ENCODE results near the gene KLHL36.
"Not testable (repeated sequence)": the region's sequence is repeated elsewhere in the genome, so short reads cannot be mapped to it uniquely, and the experiment has no call there.

KLHL36 gene

DNA sequence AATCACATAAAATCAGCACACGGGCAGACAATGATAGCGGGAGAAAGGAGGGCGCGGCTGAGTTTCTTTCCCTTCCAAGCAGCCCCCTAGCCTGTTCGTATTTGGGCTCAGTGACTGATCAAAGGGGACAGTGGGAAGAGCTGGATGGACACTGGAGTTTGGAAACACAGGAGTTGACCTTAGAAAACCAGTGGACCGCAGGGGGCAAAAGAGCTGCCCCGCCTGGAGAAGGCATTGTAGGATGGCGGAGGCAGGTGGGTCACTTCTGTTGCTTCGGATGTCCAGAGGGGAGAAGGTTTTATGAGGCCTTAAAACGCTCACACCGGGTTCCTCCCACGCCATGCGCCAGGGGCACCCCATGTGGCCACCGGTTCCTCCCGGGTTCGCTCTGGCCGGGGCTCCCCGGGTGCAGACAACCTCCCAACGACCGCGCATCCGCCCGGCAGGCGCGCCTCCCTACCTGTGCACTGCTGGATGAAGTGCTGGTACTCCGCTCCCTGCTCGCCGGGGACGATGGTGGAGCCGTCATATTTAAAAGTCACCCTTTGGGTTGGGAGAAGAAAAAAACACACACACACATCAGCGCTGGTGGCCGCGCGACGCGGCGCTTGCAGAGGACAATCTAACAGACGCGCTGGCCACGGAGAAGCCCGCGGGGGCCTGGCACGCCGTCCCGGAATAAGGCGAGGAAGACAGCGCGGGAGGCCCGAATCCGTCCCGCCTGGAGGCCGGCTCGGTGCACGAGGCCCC lies 31.1 kb upstream of the KLHL36 start:
- no peak for FAIRE-seq

- FAIRE-seq: no peak
Measured at GRCh38 chr16:84617791-84618580, 30.3 kb upstream of the KLHL36 start, which contains the start of gene COTL1. TSS of gene COTL1 (minus strand) at chr16:84618078. CDS start at chr16:84617914, 164 bp downstream.

DNA sequence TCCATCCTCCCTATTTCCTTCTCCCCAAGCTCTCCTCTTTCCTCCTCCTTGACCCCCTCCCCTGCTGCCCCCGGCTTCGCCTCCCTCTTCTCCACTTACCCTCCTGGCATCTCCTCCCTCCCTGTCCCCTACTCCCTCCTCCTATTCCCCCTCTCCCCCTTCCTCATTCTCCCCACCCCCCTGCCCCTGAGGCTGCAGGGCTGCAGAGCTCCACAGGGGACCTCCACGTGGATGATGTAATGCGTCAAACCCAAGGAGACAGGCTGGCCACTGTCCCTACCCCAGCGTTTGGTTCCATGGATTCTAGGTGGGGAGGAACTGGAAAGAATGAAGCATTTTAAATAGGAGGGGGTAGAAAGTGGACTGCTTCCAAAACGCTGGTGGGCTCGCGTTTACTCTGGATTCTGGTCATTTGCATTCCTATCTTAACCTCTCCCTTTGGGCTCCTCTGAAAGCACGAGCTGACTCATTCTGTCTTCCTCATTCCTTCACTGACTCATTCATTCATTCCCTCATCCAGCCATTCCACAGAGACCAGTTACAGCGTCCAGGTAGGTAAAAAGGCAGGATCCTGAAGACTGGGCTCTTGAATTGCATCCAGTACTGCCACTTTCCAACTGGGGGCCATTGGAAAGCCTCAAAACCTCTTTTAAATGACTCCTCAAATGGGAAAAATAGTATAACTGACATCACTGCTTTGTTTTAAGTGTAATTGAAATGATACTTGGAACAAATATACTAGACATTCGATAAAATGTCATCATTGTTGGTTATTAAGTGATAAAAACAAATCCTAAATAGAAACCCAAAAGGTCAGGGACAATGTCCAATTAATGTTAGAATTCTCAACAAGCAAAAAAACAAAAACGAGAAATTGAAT lies 29.5 kb upstream of the KLHL36 start:
- FAIRE-seq: no peak

DNA sequence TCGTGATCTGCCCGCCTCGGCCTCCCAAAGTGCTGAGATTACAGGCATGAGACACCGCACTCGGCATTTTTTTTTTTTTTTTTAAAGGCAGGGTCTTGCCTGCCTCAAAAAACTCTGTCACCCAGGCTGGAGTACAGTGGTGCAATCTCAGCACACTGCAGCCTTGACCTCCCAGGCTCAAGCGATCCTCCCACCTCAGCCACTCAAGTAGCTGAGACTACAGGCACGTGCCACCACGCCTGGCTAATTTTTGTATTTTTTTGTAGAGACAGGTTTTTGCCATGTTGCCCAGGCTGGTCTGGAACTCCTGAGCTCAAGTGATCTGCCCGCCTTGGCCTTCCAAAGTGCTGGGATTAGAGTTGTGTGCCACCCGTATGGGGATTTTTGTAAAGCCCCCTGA lies 27.4 kb upstream of the KLHL36 start:
- FAIRE-seq: not testable (repeated sequence)

GRCh38 chr16:84625556-84625955 lies 22.8 kb upstream of the KLHL36 start:
- FAIRE-seq: no peak

DNA sequence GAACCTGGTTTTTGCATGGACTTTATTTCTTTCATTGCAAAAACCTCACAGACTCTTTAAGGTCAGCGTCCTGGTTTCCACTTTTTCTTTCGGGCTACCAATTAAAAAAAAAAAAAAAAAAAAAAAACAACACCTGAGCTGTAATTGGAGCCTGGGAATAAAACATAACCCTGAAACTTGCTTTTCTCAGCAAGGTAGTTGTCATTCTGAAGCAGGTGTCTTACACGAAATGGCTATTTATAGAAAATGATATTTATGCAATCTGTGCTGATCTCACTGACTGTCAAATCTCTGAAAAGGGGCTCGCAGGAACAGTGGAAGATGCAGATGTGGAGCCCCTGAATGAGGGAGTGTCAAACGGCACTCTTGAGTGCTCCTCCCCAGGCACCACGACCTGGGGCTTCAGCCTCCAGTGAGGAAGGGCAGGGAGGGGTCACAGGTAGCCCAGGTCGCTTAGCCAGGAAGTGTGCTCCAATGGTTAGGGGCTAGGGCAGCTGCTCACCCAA lies 20.0 kb upstream of the KLHL36 start:
- FAIRE-seq: no peak

GRCh38 chr16:84629580-84629979 lies 18.7 kb upstream of the KLHL36 start:
- FAIRE-seq: no peak

DNA sequence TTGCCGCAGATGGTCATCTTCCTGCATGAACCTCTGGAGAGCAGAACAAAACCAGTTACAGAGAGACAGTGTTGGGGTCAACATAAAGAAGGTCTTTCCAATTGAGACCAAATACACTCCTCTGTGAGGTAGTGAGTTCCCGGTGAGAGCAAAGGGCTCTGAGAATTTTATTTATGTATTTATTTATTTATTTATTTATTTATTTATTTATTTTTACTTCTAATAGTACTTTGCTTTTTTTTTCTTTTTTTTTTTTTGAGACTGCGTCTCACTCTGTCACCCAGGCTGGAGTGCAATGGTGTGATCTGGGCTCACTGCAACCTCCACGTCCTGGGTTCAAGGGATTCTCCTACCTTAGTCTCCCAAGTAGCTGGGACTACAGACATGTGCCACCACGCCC lies 18.3 kb upstream of the KLHL36 start:
- no peak for FAIRE-seq

- FAIRE-seq: no peak
Measured at GRCh38 chr16:84630446-84631152, 17.7 kb upstream of the KLHL36 start.

DNA sequence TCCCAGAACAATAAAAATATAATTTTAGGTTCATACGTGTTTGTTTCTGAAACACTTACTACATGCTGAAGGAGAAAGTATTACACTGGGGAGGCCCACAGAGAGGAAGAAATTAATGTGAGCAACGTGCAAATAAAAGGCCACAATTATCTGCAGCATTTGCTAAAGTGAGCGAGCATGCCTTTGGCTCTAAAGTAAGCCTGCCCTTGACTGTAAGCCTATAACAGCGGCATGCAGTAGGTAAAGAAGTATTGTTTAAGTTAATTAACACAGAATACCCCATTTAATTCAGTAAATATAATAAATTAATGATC lies 17.2 kb upstream of the KLHL36 start:
- no peak for FAIRE-seq

DNA sequence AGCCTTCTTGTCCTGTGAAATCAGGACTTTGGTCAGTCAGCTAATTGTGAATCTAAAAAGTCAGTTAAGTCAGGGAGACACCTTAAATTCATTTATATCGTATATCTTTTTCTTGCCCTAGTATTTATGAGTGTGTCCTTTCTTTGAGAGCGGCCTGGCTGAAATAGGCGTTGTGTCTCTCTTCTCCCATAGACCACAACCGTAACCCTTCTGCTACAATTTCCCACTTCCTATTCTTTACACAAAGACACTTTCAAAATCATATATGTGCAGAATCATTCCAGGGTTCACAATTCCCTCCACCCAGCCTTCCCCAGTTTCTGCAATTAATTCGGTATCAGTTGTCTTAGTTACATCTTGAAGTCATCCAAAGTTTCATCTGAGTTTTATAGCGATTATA lies 16.4 kb upstream of the KLHL36 start:
- FAIRE-seq: no peak

DNA sequence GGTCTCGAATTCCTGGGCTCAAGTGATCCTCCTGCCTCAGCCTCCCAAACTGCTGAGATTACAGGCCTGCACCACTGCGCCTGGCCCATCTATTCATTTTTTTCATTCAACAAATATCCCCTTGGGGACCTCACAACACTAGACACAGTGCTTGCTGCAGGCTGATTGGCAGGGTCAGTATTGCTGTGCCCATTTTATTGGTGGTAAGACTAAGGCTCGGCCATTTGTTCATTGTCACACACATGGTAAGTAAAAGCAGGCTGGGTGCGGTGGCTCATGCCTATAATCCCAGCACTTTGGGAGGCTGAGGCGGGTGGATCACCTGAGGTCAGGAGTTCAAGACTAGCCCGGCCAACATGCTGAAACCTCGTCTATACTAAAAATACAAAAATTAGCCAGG lies 15.4 kb upstream of the KLHL36 start:
- not testable (repeated sequence) for FAIRE-seq

DNA sequence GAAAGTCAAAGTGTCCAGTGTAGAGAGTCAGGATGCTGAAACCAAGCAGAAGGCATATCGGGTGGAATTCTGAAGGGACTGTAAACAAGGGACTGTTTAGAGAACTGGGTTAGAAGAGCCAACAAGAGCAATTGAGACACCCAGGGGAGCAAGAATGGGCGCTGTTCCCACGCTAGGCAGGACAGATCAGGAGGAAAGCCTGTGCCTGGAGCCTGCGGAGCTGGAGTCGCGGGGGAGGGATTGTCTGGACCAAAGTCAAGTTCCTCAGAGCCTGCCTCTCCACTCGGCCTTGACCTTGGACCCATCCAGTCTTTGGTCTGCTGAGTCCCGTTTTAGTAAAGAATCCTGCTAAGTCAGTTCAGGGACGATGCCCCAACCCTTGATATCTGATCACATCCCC lies 14.7 kb upstream of the KLHL36 start:
- FAIRE-seq: no peak

DNA sequence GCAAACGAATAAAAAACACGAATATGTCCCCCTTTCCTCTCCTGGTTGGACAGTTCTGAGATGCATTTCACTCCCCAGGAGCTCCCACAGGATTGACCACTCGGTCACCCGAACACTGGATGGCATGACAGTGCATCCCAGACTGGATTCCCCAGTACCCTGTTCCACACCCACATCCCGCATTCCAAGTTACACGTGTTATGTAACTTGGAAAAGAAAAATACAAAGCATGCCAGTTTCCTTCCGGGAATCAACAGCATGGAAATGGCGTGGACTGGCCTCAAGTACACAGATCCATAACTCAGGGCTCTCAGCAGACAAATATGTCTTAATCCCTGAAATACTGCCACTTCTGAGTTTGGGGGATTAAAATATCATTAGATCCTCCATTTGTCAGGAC lies 12.6 kb upstream of the KLHL36 start:
- no peak for FAIRE-seq

GRCh38 chr16:84637709-84638108 lies 10.6 kb upstream of the KLHL36 start:
- no peak for FAIRE-seq

DNA sequence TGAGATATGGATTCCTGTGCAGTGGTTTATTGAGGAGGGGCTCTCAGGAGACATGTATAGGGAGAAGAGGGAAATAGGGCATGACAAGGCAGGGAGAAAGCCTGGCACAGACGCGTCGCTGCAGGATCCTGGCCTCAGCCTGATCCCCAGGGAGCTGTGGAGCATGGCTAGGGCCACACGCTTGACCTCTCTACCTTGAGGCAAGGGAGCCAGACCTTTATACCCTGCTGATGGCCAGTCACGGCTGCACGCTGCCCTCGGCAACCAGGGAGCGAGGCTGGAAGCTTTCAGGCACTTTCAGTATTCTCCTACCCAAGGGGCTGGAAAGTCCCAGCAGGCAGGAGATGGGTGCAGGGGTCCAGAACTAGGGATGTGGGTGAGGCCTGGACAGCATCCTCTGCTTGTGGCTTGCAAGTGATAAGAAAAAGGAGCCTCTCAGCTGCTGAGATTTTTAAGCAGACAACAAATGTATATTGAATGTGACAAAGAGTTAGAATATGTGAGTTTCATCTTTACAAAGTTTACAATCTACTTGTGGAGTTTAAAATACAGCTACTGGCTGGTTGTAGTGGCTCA lies 10.0 kb upstream of the KLHL36 start:
- no peak for FAIRE-seq

DNA sequence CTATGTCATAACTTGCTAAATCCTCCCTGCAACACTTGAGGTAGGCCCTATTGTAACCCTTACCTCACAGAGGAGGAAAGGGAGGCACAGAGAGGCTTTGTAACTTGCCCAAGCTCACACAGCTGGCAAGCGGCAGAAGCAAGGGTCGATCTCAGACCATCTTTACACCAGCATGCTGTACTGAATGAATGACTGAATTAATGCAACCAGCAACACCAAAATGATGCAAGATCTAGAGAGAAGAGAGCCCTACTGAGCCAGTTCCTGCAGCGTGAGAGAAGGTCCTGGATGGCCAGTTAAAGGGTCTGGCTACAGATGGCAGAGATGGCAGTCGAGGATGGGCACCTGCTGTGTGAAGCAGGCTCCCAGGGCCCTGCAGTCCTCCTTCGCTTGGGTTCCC lies 8.2 kb upstream of the KLHL36 start:
- no peak for FAIRE-seq

- FAIRE-seq: no peak
Measured at GRCh38 chr16:84641643-84642358, 6.5 kb upstream of the KLHL36 start.

DNA sequence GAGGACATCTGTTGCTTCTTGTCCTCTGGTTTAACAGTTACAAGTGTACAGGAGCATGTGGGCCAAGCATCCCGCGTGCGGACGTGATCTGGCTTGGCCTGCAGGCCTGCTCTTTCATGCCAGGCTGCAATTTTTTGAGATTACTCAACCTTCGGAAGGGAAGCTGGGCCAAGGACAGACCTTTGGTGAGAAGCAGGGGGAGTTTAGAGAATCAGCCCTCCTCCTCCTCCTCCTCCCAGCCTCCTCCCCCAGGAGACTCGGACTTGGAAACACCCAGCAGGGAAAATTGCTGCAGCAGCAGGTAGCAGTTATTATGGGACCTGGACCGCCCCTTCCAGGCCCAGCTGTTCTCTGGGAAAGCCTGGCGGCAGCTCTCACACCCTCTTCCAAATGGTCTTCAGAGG lies 5.1 kb upstream of the KLHL36 start:
- FAIRE-seq: no peak

- no peak for FAIRE-seq
Measured at GRCh38 chr16:84643674-84644073, 4.6 kb upstream of the KLHL36 start.
